DND-41 (cell line): ENCODE results near the gene CDH23.

Experiments
- ATAC-seq: fragments of 200-7000 bp; cut with Tn5 transposase; 3 replicates; pipeline ENCODE4 v1.9.1; 2021; ENCODE audit warnings: low read depth; ENCODE audit not compliant: insufficient read depth
- DNase-seq: peaks from one replicate; pipeline ENCODE4 v3.0.0-alpha.2; 2020
- H2AFZ ChIP-seq: 2 replicates; pipeline ENCODE4 v1.6.0; 2012; ENCODE audit warnings: low read depth, low read length
- H3K27ac ChIP-seq: 2 replicates; pipeline ENCODE4 v1.5.1; 2012; ENCODE audit warnings: low read length, inconsistent platforms
- H3K27me3 ChIP-seq: fragments of 200-600 bp; sonication (generic); 2 replicates; pipeline ENCODE4 v1.6.0; 2012; ENCODE audit warnings: low read length, mild to moderate bottlenecking, inconsistent platforms; ENCODE audit not compliant: insufficient read depth, poor library complexity
- H3K36me3 ChIP-seq: 2 replicates; pipeline ENCODE4 v1.5.1; 2012; ENCODE audit warnings: low read length, inconsistent platforms; ENCODE audit not compliant: insufficient read depth
- H3K4me1 ChIP-seq: 2 replicates; pipeline ENCODE4 v1.5.1; 2012; ENCODE audit warnings: mild to moderate bottlenecking, low read length; ENCODE audit not compliant: insufficient read depth
- H3K4me2 ChIP-seq: 2 replicates; pipeline ENCODE4 v1.6.0; 2012; ENCODE audit warnings: mild to moderate bottlenecking, moderate library complexity, low read length, inconsistent platforms; ENCODE audit not compliant: insufficient read depth
- H3K4me3 ChIP-seq, 2 experiments: fragments of 200-600 bp in 1 of 2; shearing (Covaris generic) in 1 of 2; 2 replicates each; pipeline ENCODE4 v1.5.1; 2012 to 2016; ENCODE audit warnings: inconsistent platforms in 2 of 2, low read length in 2 of 2, mild to moderate bottlenecking in 2 of 2, low read depth in 1 of 2, moderate library complexity in 1 of 2
- H3K79me2 ChIP-seq: 2 replicates; pipeline ENCODE4 v1.6.0; 2012; ENCODE audit warnings: low read length, inconsistent platforms; ENCODE audit not compliant: insufficient read depth
- H3K9ac ChIP-seq: 2 replicates; pipeline ENCODE4 v1.6.0; 2012; ENCODE audit warnings: low read depth, mild to moderate bottlenecking, inconsistent platforms, low read length, moderate library complexity
- H3K9me3 ChIP-seq: 2 replicates; pipeline ENCODE4 v1.5.1; 2012; ENCODE audit warnings: low read length, moderate library complexity, mild to moderate bottlenecking, inconsistent platforms; ENCODE audit not compliant: insufficient read depth, severe bottlenecking
- H4K20me1 ChIP-seq: 2 replicates; pipeline ENCODE4 v1.6.0; 2012; ENCODE audit warnings: low read length; ENCODE audit not compliant: insufficient read depth
- CTCF ChIP-seq: IDR thresholded peaks from 2 replicates; pipeline ENCODE4 v1.5.1; 2012; ENCODE audit warnings: borderline replicate concordance, low read length, moderate library complexity, mild to moderate bottlenecking; ENCODE audit not compliant: poor library complexity, severe bottlenecking; ENCODE audit errors: extremely low read depth
- EZH2 ChIP-seq: IDR thresholded peaks from 3 replicates; pipeline ENCODE4 v1.6.1; 2012; ENCODE audit warnings: borderline replicate concordance, low read depth, mild to moderate bottlenecking, moderate library complexity, low read length, inconsistent platforms; ENCODE audit not compliant: severe bottlenecking

Gene CDH23

GRCh38 chr10:71529207-71529827, 132.6 kb downstream of the CDH23 start:
- H3K36me3 ChIP-seq = no peaks in the 10 kb centered on the region
- DNase-seq (no peak), ATAC-seq (no peak)
- no peak overlapping the region for H3K4me2 ChIP-seq
- H3K27ac ChIP-seq = no peak overlapping the region
- H3K9ac ChIP-seq = no peak overlapping the region
- TF ChIP-seq CTCF (no peak), EZH2 (no peak)
- H3K4me1 ChIP-seq = no peaks in the 10 kb centered on the region
- H3K4me3 ChIP-seq = no peak overlapping the region
- H4K20me1 ChIP-seq = no peaks in the 10 kb centered on the region
- H3K79me2 ChIP-seq = no peaks in the 10 kb centered on the region
- no peak overlapping the region for H2AFZ ChIP-seq
- peaks cover 3% of the 10 kb centered on the region for H3K27me3 ChIP-seq
- H3K9me3 ChIP-seq = no peaks in the 10 kb centered on the region

GRCh38 chr10:71530781-71531180, 134.1 kb downstream of the CDH23 start:
- H2AFZ ChIP-seq = no peak overlapping the region

GRCh38 chr10:71531485-71532446, 135.0 kb downstream of the CDH23 start:
- peak; percentile 68 for ATAC-seq
- Histone ChIP-seq H3K4me3 (no peak overlapping the region), H4K20me1 (no peaks in the 10 kb centered on the region), H3K36me3 (no peaks in the 10 kb centered on the region), H3K27ac (no peak overlapping the region), H3K9me3 (no peaks in the 10 kb centered on the region), H3K79me2 (no peaks in the 10 kb centered on the region), H2AFZ (no peak overlapping the region), H3K9ac (no peak overlapping the region), H3K4me1 (no peaks in the 10 kb centered on the region), H3K27me3 (no peaks in the 10 kb centered on the region), H3K4me2 (no peak overlapping the region)
- TF ChIP-seq EZH2 (no peak), CTCF (no peak)
- DNase-seq = peak; percentile 11

More at GRCh38 chr10:71530781-71531180, 134.1 kb downstream of the CDH23 start:
- H3K36me3 ChIP-seq = no peaks in the 10 kb centered on the region
- ATAC-seq = no peak
- no peaks in the 10 kb centered on the region for H3K4me1 ChIP-seq
- H3K9ac ChIP-seq = no peak overlapping the region
- H4K20me1 ChIP-seq = no peaks in the 10 kb centered on the region
- TF ChIP-seq CTCF = no peak
- no peaks in the 10 kb centered on the region for H3K79me2 ChIP-seq
- no peak overlapping the region for H3K4me3 ChIP-seq
- H3K4me2 ChIP-seq = no peak overlapping the region
- no peaks in the 10 kb centered on the region for H3K9me3 ChIP-seq
- no peaks in the 10 kb centered on the region for H3K27me3 ChIP-seq
- no peak overlapping the region for H3K27ac ChIP-seq
- DNase-seq = no peak
